HG03060 (cell line): ENCODE data around the gene PRR35.

ENCODE experiments used
- ATAC-seq: cut with Tn5 transposase; IDR thresholded peaks from one replicate; pipeline ENCODE4 v1.9.1; 2021; ENCODE audit warnings: low read depth, moderate number of reproducible peaks; ENCODE audit not compliant: unreplicated experiment

PRR35 gene

GRCh38 chr16:546909-547770 is 13.1 kb upstream of the PRR35 start:
- no peak for ATAC-seq

GRCh38 chr16:548586-548985 is 11.6 kb upstream of the PRR35 start:
- no peak for ATAC-seq

- ATAC-seq, result no peak
Observed at GRCh38 chr16:549544-550263, 10.5 kb upstream of the PRR35 start.

- ATAC-seq, result no peak
Observed at GRCh38 chr16:551210-551609, 9.0 kb upstream of the PRR35 start.

- ATAC-seq, result no peak
Observed at GRCh38 chr16:552171-552570, 8.0 kb upstream of the PRR35 start.

GRCh38 chr16:553601-554296 is 6.4 kb upstream of the PRR35 start:
- no peak for ATAC-seq

GRCh38 chr16:554297-554621 is 5.9 kb upstream of the PRR35 start:
- no peak for ATAC-seq

- no peak for ATAC-seq
Observed at GRCh38 chr16:554640-555365, 5.4 kb upstream of the PRR35 start.

- no peak for ATAC-seq
Observed at GRCh38 chr16:555528-556473, 4.4 kb upstream of the PRR35 start.

- ATAC-seq, result no peak
Observed at GRCh38 chr16:556474-557173, 3.6 kb upstream of the PRR35 start.

- no peak for ATAC-seq
Observed at GRCh38 chr16:557463-558297, 2.5 kb upstream of the PRR35 start.

GRCh38 chr16:558298-559020 is 1.7 kb upstream of the PRR35 start:
- ATAC-seq, result no peak

- no peak for ATAC-seq
Observed at GRCh38 chr16:559021-559380, 1.2 kb upstream of the PRR35 start.

GRCh38 chr16:559411-560203 is 587 bp upstream of the PRR35 start:
- no peak for ATAC-seq

GRCh38 chr16:560701-561412 is 663 bp downstream of the PRR35 start:
- no peak for ATAC-seq

- no peak for ATAC-seq
Observed at GRCh38 chr16:561413-561794, 1.2 kb downstream of the PRR35 start.
